ENCODE data around the gene PKDREJ. TPM values are rescaled to one million over a fixed set of nuclear protein-coding genes. Genes with fewer than 3 reads are reported as not detected.

Gene PKDREJ
- total RNA-seq, 2 experiments from 2014 or later, result not detected

DNA sequence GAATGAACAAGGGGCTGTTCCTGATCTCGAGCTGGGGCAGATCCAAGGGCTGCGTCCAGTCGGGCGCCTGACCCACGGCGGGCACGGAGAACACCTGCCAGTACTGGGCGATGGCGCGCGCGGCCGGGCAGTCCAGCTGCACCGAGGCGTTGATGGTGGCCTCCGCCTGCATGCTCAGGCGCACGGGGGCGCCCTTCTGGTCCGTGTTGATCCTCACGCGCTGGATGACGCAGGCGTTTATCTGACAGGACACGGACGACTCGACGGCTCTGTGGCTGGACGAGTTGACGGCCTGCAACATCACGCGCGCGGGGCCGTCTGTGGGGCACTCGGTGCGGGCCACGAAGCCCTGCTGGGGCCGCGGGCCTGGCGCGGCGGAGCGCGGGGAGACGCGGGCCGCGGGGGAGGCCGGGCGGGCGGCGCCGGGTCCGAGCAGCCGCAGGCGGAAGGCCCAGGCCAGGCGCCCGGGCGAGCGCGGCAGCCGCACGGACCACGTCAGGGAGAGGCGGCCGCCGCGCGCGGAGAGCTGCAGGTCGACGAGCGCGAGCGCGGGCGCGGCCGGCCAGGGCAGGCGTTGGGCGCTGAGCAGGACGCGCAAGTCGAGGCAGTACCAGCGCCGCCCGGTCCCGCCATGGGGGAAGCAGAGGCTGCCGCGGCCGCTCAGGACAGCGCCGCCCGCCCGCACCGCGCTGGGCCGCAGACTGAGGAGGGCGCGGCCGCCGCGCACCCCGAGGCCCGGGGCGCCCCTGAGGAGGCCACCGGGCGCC, 511 bp downstream of the PKDREJ start:
- Mint-ChIP-seq H3K27me3 (peaks cover 80% of the 10 kb centered on the region), H3K27ac (no peak overlapping the region), H3K4me3 (no peak overlapping the region), H3K9me3 (peaks cover 10% of the 10 kb centered on the region), H3K4me1 (peaks cover 5% of the 10 kb centered on the region), H3K36me3 (peaks cover 4% of the 10 kb centered on the region)
- DNase-seq, result peak; percentile 41

DNA sequence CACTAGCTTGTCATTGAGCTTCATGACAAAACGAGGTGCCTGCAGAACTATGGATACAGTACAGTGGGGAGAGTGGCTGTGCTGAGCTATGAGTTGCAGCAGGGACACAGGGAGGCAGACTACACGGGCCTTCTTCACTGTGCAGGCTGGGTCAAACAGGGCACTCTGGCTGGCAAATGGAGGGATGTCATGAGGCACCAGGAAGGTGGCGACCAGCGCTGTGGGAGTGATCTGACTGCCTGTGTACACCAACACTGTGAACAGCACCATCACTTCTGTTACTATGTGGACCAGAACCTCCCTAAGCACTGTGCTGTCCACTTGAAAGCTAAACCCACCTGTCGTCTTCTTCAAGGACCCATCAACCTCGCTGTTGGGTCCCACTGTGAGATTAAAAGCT, 3.1 kb downstream of the PKDREJ start:
- Mint-ChIP-seq H3K36me3 (peaks cover 6% of the 10 kb centered on the region), H3K4me1 (no peaks in the 10 kb centered on the region), H3K27me3 (peaks cover 58% of the 10 kb centered on the region), H3K9me3 (peaks cover 4% of the 10 kb centered on the region), H3K4me3 (no peak overlapping the region), H3K27ac (no peak overlapping the region)
- DNase-seq, result no peak

DNA sequence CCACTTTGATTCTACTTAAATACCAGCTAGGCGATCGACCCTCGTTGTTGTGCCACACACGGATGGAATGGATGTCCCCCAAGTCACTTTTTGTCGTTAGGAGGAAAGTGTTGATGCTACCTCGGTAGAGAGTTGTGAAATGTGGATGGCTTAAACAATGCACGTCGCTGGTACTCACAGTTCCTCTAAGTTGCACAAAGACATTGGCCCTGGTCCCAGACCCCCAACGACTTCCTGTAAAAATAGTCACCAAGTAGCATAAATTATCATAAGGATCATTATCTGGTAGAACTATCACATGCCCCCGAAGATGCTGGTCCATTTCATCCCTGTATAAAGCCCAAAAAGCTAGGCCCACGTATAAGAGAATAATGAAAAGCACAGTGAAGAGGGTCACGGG, 3.8 kb downstream of the PKDREJ start:
- Mint-ChIP-seq H3K27ac (no peak overlapping the region), H3K9me3 (peaks cover 4% of the 10 kb centered on the region), H3K4me3 (no peak overlapping the region), H3K27me3 (peaks cover 52% of the 10 kb centered on the region), H3K4me1 (peaks cover under 1% of the 10 kb centered on the region), H3K36me3 (peaks cover 7% of the 10 kb centered on the region)
- no peak for DNase-seq

DNA sequence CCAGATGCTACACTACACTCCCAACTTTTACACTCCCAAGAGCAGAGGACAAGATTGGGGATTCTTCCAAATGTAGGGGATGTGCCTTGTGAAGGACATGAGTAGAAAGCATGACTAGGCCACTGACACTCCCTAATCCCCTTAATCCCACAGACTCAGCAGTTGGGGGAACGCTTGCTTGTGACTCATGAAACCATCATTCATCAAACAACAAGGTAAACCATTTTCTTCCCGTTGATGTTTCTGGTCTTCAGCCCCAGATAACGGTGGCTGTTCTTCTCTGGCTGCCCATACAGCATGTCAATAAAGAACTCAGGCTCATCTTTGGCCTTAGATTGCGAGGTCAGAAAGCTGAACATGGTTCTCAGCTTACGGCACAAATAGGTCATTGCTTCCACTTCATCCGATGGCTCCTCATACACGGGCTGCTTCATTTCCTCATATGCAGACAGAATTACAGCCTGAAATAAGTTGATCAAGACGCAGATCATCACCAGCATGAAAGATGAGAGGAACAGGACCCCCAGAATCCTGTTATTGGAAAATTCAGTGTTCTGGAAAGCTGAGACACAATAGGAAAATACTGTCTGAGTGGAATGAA, 6.7 kb downstream of the PKDREJ start:
- peaks cover 7% of the 10 kb centered on the region for H3K9me3 Mint-ChIP-seq
- H3K27me3 Mint-ChIP-seq, result peaks cover 29% of the 10 kb centered on the region
- H3K4me1 Mint-ChIP-seq, result peaks cover 12% of the 10 kb centered on the region
- H3K36me3 Mint-ChIP-seq, result peaks cover 18% of the 10 kb centered on the region
- H3K27ac Mint-ChIP-seq, result no peak overlapping the region
- H3K4me3 Mint-ChIP-seq, result no peak overlapping the region
- no peak for DNase-seq

DNA sequence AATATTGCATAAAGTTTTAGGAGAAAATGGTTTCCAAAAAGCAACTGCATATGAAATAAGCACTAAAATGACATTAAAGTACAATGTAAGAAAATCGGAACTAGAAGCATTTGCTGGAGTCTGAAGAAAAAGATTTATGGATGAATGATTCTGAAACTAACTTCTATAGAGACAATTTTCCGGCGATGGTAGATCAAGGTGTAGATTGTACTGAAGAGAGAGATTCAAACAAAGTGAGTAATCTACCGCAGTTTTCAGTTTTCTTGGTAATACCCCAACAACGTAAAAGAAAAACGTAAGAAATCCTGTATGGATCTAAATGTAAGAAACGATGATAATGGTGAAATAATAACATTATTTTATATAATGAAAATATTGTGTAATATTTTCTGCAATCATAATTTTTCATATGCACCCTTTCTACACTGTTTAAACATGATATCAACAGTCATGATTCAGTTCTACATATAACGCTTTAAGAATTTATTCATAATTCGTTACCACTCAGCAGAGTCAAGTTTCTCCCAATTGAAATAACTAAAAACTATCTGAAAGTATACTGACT, 11.2 kb downstream of the PKDREJ start:
- H3K27me3 Mint-ChIP-seq, result no peaks in the 10 kb centered on the region
- H3K4me3 Mint-ChIP-seq, result peak overlapping the region; percentile 83
- peaks cover 3% of the 10 kb centered on the region for H3K9me3 Mint-ChIP-seq
- DNase-seq, result no peak
- H3K4me1 Mint-ChIP-seq, result peaks cover 28% of the 10 kb centered on the region
- H3K27ac Mint-ChIP-seq, result no peak overlapping the region
- H3K36me3 Mint-ChIP-seq, result peaks cover 20% of the 10 kb centered on the region

DNA sequence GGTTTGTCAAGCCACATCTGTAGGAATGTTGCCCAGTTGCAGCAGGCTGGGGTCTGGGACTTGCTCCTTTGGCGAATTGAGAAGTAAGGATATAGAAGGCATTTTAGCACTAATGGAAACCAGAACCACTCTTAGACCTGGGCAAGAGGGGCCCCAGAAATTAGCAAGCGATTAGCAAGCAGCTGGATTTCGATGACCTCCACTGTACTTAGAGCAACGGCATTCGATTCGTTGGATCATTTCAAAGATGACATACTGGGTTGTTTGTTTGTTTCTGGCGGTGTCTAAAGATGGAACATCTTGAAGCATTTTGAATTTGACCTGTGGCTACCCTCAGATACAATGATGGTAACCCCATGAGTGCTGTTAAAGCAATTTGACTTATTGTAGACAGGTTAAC, 11.9 kb downstream of the PKDREJ start:
- peaks cover 3% of the 10 kb centered on the region for H3K9me3 Mint-ChIP-seq

DNA sequence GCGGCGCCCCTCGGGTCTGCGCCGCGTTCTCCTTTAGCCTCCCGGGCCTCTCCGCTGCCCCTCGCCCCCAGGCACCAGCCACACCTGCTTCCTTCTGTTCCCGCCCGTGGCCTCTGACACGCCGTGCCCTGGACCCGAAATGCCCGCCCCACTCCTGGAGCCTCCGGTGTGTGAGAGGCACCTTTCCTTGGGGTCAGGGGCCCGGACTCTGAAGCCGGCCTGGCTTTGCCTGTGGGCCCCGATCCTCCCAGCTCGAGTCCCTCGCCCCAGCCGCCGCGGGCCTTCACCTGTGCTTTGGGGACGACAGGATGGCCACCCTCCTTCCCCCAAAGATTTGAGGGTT, 12.4 kb downstream of the PKDREJ start:
- peaks cover 3% of the 10 kb centered on the region for H3K9me3 Mint-ChIP-seq
- peak overlapping the region; percentile 81 for H3K27ac Mint-ChIP-seq
- H3K4me3 Mint-ChIP-seq, result peak overlapping the region; percentile 83
- no peaks in the 10 kb centered on the region for H3K27me3 Mint-ChIP-seq
- peaks cover 17% of the 10 kb centered on the region for H3K36me3 Mint-ChIP-seq
- H3K4me1 Mint-ChIP-seq, result peaks cover 30% of the 10 kb centered on the region
- peak; percentile 18 for DNase-seq

More for the DNA sequence above, 11.9 kb downstream of the PKDREJ start:
- Mint-ChIP-seq H3K4me3 (peak overlapping the region; percentile 83), H3K27me3 (no peaks in the 10 kb centered on the region), H3K27ac (peak overlapping the region; percentile 81), H3K36me3 (peaks cover 18% of the 10 kb centered on the region), H3K4me1 (peaks cover 29% of the 10 kb centered on the region)
- DNase-seq, result no peak

DNA sequence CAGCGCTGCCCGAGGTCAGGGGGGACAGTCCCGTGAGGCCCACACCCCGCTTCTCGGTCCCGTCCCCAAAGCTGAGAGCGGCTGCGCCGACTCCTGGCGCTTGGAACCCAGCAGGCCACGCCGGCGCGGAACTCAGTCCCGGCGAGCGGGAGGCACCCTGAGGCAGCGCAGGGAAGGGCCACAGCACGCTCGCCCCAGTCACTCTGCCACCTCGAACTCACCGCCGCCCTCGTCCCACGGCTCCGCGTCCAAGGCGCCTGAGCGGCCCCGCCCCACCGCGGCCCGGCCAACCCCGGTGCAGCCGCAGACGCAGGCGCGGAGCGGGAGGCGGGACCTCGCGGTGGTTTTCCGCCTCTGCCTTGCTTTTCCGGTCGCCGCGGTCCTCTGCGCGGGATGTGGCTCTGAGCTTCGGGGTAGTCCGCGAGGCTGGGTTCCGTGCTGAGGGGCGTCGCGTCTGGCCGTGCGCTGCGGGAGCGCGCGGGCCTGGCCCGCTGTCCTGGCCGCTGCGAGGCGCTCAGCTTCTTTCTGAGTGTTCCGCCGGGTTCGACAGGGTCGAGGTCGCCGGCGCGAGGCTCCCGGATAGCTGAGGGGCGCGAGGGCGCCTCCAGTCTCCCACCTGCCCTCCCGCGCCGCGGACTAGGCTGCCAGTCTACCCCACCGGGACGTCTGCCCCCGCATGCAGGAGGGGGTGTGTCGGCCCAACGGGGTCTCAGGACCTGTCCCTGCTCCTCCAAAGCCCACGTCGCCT, 12.9 kb downstream of the PKDREJ start, which contains the start of gene CDPF1:
CDPF1 (minus strand) TSS at position 259 of the 748 bp plus-strand sequence. CDS start 2,009 bp downstream, outside the sequence.
- Mint-ChIP-seq H3K27me3 (no peaks in the 10 kb centered on the region), H3K4me1 (peaks cover 30% of the 10 kb centered on the region), H3K9me3 (peaks cover 3% of the 10 kb centered on the region), H3K27ac (peak within 1 kb of the TSS; percentile 81), H3K36me3 (peaks cover 17% of the 10 kb centered on the region), H3K4me3 (peak within 1 kb of the TSS; percentile 83)
- DNase-seq, result peak; percentile 93

DNA sequence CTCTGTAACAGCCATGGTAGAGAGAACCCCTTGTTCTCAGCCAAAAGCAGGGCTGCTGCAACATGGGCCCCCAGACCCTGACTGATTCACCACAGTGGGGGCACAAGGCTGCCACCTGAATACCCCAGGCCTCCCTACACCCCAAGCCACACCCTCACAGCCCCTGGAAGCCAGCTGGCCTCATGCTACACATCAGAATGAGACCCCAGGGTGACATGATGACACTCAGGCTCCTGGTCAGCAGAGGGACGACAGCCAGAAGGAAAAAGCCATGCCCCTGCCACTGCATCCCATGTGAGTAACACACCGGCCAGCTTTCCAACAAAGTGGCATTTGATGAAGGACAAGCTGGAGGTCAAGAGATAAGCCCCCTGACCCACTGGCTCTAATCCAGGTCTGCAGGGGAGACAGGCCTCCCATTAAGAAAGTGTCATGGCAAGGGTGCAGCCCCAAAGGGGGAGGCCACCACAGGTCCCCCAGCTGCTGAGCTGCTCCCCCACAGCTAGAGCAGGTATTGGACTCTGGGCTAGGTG, 15.6 kb downstream of the PKDREJ start:
- Mint-ChIP-seq H3K4me3 (no peak overlapping the region), H3K9me3 (no peaks in the 10 kb centered on the region), H3K4me1 (peaks cover 26% of the 10 kb centered on the region), H3K27ac (no peak overlapping the region), H3K27me3 (no peaks in the 10 kb centered on the region), H3K36me3 (peaks cover 15% of the 10 kb centered on the region)
- DNase-seq, result no peak

DNA sequence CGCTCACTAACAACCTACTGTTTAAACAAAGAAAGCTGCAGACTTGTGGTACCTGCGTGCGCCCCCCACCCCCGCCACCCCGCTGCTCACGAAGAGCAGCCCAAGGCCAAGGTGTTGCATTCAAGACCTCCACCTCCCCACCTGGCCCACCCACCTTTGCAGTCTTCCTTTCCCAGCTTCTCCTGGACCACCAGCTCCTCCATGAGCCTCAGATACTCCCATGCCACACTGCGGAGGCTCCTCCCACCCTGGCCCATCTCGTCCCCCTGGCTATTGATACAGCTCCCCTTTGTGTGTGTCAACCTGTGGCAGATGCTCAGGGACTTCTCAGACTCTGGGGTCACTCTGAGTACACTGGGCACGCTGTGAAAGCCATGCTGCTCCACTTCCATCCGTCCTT, 17.0 kb downstream of the PKDREJ start:
- H3K27ac Mint-ChIP-seq, result no peak overlapping the region
- H3K4me1 Mint-ChIP-seq, result peaks cover 16% of the 10 kb centered on the region
- H3K36me3 Mint-ChIP-seq, result peaks cover 6% of the 10 kb centered on the region
- no peaks in the 10 kb centered on the region for H3K9me3 Mint-ChIP-seq
- H3K4me3 Mint-ChIP-seq, result no peak overlapping the region
- no peaks in the 10 kb centered on the region for H3K27me3 Mint-ChIP-seq
- DNase-seq, result no peak

DNA sequence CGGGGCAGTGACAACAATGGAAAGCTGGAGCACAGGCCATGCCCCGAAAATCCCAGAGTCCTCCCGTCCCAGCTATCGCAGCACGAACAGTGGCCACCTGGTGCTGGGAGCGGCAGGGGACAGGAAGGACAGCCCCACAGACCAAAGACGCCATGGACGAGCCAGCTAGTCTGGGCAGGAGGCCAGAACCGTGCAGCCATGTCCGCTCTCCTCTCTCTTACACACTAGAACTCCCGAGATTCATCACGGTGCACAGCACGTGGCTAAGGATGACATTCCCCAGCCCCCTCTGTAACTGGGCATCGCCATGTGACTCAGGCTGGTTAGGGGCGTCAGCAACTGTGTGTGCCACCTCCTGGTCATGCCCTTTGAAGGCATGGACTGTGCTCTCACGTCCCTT, 17.6 kb downstream of the PKDREJ start:
- Mint-ChIP-seq H3K36me3 (peaks cover 6% of the 10 kb centered on the region), H3K4me3 (no peak overlapping the region), H3K27me3 (no peaks in the 10 kb centered on the region), H3K4me1 (peaks cover 13% of the 10 kb centered on the region), H3K27ac (no peak overlapping the region), H3K9me3 (no peaks in the 10 kb centered on the region)
- DNase-seq, result no peak

DNA sequence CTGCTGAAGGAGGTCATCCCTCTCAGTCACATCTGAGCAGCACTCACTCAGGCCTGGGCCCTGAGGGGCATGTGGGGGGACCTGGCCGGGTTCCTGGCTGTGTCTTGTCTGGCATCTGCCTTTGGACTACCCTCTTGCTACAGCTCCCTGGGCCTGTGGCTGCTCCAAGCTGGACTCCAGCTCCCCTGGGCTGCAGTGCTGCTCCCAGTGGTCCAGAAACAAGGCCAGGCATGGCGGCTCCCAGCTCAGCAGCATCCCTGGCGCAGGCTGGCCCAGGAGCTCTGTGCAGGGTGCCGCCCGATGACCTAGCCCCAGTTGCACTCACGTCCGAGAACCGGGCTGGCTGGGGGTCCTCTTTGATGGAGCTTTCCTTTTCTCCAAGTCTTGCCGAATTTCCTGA, 18.4 kb downstream of the PKDREJ start:
- Mint-ChIP-seq H3K4me1 (peaks cover 20% of the 10 kb centered on the region), H3K9me3 (no peaks in the 10 kb centered on the region), H3K27ac (no peak overlapping the region), H3K27me3 (no peaks in the 10 kb centered on the region), H3K36me3 (peaks cover 6% of the 10 kb centered on the region), H3K4me3 (no peak overlapping the region)
- no peak for DNase-seq

DNA sequence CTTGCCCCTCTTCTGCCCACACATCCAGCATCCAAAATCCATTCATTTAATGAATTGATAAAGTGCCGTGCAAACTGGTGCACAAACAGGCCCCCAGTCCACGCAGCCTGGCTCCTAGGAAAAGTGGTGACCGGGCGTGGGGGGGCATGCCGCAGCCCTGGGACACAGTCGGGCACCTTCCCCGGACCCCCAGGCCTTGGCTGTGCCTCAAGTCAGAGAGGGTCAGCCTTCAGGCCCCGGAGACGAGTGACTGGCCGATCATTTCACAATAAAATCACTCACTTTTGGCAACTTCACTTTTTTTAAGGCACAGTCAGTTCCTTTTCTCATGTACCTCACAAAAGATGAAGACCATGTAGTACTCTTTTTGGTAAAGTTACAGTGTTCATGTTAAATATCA, 21.1 kb downstream of the PKDREJ start:
- Mint-ChIP-seq H3K27ac (no peak overlapping the region), H3K4me3 (no peak overlapping the region), H3K9me3 (no peaks in the 10 kb centered on the region), H3K36me3 (peaks cover 11% of the 10 kb centered on the region), H3K4me1 (peaks cover 19% of the 10 kb centered on the region), H3K27me3 (no peaks in the 10 kb centered on the region)
- DNase-seq, result no peak

DNA sequence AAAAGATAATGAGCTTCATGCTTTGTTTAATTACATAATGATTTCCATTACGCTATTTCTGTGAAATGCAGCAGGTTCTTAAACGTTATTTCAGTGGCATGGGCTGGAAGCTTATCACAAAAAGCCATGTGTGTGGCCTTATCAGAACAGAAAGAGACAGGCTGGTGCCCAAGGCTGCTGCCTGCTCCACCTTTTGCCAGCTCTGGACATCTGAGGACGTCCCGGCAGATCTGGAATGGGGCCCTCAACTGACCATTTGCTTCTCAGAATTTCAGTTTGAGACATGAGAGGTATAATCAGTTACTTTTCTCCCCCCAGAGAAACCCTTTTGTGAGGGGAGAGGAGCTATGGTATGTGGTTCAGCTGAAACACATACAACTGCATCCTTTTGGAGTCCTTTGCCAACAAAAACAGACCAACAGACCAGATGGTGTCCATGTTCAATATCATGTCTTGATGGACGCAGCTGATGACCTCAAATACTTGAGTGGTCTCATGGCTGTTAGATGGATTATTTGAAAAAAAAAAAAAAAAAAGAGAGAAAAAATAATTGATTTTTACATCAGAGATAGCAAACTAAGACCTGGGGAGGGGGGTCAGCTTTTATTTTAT, 21.6 kb downstream of the PKDREJ start:
- H3K4me1 Mint-ChIP-seq, result peaks cover 19% of the 10 kb centered on the region
- no peak for DNase-seq
- no peaks in the 10 kb centered on the region for H3K27me3 Mint-ChIP-seq
- no peak overlapping the region for H3K4me3 Mint-ChIP-seq
- H3K9me3 Mint-ChIP-seq, result no peaks in the 10 kb centered on the region
- peaks cover 11% of the 10 kb centered on the region for H3K36me3 Mint-ChIP-seq
- no peak overlapping the region for H3K27ac Mint-ChIP-seq
